Esophagus squamous epithelium (tissue), 4 donors: ENCODE data around the gene METTL21C.

Source experiments
- POLR2A ChIP-seq, 4 donors: fragments of 450-650 bp; IDR thresholded peaks; one replicate each; pipeline ENCODE4 v1.6.1; 2017; ENCODE audit warnings: antibody characterized with exemption in 4 of 4, mild to moderate bottlenecking in 4 of 4, moderate library complexity in 3 of 4
- TF ChIP-seq, protein P1 (sequence below), 6 experiments: fragments of 450-650 bp in 4 of 6; fragments of 200-600 bp in 2 of 6; sonication (generic) in 2 of 6; IDR thresholded peaks; one replicate each; pipeline ENCODE4 v1.5.1; 2016 to 2019; ENCODE audit warnings: antibody characterized with exemption in 6 of 6, mild to moderate bottlenecking in 4 of 6, moderate library complexity in 4 of 6

DNA sequence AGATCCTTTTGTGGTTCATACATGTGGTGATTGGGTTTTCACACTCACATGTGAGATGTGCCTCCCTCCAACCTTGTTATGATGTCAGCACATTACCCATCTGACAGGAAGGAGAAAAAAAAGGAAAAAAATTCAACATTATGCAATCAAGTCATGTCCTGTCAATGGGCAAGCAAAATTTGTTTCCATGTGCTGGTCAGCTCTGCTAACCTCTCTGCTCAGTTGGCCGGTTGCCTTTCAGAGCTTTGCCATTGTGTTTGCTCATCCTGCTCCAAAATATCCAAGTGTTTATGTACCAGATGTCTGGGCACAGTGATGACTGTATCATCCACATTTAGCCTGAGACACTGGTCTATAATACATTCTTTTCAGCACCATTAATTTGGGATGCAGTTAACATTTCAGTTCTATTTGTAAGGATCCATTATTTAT is 27.0 kb upstream of the METTL21C start:
- TF ChIP-seq, protein P1, sequence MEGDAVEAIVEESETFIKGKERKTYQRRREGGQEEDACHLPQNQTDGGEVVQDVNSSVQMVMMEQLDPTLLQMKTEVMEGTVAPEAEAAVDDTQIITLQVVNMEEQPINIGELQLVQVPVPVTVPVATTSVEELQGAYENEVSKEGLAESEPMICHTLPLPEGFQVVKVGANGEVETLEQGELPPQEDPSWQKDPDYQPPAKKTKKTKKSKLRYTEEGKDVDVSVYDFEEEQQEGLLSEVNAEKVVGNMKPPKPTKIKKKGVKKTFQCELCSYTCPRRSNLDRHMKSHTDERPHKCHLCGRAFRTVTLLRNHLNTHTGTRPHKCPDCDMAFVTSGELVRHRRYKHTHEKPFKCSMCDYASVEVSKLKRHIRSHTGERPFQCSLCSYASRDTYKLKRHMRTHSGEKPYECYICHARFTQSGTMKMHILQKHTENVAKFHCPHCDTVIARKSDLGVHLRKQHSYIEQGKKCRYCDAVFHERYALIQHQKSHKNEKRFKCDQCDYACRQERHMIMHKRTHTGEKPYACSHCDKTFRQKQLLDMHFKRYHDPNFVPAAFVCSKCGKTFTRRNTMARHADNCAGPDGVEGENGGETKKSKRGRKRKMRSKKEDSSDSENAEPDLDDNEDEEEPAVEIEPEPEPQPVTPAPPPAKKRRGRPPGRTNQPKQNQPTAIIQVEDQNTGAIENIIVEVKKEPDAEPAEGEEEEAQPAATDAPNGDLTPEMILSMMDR (IDR thresholded peaks at IDR 0.05): no peak
- no peak for TF ChIP-seq POLR2A (IDR thresholded peaks at IDR 0.05)
